GM18507 (cell line): ENCODE measurements around the gene ATL3.
"Not testable (repeated sequence)": the region's sequence is repeated elsewhere in the genome, so short reads cannot be mapped to it uniquely, and the experiment has no call there.

Experiments used
- DNase-seq: peaks from one replicate; pipeline ENCODE4 v3.0.0; 2011; ENCODE audit warnings: low read depth; ENCODE audit not compliant: insufficient read length; ENCODE audit errors: extremely low spot score
- FAIRE-seq: peaks from 2 replicates; lab custom pipeline; 2011; peaks lifted over from hg19 to GRCh38; lab: Jason Lieb, UNC

The ATL3 gene

DNA sequence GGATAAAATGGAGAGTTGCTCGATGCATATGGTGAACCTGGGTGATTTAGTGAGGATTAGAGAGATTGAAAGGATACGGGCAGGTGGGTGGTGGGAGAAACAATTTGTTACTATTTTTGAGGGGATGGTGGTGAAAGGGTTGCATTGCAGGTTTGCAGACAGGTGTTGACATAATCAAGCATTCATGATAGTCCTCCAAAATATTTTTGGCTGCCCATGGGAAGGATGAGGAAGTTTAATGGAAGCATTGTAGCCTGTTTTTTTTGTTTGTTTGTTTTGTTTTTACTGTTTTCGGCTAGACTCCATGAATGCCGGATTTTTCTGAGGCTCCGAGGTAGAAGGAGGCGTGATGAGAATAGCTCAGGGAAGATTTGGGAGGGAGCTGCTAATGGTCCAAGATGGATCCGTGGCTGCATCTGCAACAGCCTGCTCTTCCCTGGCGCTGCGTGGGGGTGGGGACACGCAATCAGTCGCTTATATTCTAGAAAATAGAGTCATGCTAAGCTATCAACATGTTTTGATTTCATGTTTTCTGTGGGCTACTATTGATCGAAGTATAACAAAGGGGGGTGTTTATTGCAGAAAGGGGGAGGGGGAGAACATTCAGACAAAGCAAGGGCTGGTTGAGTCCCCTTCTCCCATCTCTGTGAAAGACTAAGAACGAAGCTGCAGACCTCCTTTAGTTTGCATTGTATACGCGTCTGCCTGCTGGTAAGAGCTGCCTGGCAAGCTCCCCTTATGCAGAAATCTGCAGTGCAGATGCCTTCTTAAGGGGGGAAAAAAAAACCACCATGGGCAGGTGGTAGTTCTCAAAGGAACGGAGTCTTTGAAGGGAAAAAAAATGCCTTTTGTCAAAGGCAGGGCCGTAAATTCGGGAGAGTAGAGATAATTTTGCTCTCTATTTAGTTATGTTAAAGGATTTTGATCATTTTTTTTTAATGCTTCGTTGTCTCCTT is 11.2 kb upstream of the ATL3 start:
- FAIRE-seq (no peak), DNase-seq (no peak)

DNA sequence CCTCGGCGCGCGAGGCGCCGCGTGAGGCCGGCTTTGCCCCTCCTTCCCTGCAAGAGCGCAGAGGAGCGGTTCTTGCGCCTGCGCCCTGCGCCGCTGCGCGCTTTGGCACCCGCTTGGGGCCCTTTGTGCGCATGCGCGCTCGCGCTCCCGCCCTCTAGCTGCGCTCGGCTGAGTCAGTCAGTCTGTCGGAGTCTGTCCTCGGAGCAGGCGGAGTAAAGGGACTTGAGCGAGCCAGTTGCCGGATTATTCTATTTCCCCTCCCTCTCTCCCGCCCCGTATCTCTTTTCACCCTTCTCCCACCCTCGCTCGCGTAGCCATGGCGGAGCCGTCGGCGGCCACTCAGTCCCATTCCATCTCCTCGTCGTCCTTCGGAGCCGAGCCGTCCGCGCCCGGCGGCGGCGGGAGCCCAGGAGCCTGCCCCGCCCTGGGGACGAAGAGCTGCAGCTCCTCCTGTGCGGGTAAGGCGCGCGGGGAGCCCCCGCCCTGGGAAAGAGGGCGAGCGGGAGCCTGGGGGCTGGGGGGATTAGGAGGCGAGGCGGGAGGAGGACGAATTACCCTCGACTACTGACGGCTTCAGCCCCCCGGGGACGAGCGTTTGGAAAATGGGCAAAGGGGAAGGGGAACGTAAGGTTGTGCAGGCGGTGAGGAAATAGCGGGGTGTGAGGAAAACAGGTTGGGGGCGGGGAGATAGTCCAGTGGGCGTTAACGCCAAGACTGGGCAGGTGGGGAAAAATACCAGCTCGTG is 10.3 kb upstream of the ATL3 start, which contains the start of gene RTN3:
Gene RTN3, plus strand, starts transcription at position 180 of the 745 bp plus-strand sequence. Its CDS starts 137 bp downstream, at position 317.
- peak; percentile 97 for FAIRE-seq

DNA sequence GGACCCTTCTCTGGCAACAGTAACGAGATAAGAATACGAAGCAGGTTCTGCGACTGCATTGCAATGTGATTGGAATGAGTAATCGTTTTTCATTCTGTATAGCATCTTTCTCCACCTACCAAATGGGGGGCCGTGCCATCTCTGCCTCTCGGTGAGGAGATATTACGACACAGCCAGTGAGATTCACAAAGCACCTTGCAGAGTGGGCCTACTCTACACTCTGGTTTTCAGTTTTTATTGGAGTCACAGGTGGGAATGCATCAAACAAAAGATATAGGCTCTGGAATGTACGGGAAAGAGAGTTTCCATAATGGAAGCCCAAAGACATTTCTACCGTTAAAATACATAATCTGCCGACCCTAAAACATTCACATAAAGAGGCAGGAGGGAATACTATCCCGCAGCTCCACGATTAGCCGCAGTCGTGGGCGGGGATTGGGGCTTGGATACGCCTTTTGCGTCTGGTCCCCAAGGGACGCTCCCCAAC is 9.7 kb upstream of the ATL3 start:
- no peak for FAIRE-seq
- DNase-seq, result no peak

More for the DNA sequence above, 10.3 kb upstream of the ATL3 start, which contains the start of gene RTN3:
- DNase-seq, result peak; percentile 97

DNA sequence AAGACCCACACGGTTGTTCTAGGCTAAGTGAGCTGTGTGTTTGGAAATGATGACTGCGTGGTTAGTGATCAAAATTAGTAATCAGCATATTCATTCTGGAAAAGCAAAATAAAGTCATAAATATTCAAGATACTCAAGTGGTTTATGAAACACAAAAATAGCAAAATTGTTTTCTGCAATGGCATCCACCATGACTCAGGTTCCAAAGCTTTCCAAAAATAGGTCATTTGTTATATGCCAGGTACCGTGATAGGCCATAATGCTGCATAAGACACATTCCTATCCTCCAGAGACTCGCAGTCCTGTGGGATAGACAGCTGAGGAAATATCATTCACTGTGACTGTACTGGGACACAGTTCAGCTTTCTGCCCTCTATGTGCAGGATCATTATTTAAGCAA is 2.4 kb upstream of the ATL3 start:
- FAIRE-seq (no peak), DNase-seq (no peak)

DNA sequence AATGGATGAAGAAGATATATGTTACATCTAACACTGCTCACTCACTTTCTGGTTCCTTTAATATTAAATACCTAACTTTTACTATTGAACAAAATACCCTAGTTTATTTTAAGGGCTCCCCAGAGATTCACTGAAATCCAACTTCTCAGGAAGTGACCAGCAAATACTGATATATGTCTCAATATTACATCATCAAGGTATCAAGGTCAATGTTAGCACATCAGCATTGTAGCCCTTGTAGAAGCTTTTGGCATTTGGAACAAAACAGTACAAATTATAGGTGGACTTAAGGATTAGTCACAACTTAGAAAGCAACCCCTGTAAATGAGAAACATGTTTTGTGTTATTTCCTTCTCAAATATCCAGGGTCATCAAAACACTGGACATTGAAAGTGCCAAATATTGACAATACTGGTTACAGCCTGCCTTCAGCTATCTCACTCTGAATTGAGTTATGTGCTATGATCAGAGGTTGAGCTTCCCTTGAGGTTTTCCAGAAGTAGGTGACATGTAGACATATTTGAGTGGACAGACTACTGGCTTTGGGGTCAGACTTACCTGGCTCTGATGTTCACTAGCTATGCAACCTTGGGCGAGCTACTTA is 1.9 kb upstream of the ATL3 start:
- FAIRE-seq (no peak), DNase-seq (no peak)

DNA sequence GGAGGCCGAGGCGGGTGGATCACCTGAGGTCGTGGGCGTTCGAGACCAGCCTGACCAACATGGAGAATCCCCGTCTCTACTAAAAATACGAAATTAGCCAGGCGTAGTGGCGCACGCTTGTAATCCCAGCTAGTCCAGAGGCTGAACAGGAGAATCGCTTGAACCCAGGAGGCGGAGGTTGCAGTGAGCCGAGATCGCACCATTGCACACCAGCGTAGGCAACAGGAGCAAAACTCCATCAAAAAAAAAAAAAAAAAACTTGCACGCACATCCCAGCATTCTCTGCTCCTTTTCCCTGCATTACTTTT is 934 bp upstream of the ATL3 start:
- FAIRE-seq, result no peak

DNA sequence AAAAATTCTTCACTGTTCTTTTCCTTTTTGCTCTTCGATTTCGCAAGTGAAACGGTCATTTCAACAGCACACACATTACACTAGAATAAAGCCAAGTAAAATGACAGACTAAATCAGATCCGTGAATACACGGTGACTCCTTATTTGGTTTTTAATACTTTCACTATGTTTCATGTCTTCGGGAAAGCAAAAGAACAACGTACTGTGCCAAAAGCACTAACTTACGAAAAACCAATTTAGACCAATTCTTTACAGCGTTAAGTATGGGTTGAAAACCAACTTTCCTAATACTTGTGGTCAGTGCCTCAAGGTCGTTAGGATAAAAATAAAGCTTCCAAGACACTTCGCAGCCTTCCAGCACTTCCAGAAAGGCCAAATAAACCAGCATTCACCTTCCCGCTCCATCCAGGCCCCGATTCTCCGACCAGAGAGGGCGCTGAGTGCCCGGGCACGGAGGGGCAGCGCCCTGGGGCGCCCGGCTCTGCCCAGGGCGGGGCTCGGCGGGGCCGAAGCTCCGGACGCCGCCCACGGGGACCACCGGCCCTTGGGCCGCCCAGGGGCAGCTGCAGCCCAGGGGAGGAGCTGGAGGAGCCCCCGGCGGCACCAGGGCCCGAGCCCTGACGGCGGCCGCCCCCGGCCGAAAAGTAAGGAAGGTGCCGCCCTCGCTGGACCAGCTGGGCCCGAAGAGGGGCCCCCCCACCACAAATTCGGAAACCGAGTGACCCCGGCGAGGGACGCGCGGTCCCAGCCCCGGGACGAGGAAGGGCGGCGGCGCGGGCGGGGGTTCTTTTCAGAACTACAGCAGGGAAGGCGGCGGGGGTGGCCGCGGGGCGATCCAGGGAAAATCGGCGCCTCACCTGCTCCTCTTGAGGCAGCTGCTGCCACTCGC is 499 bp downstream of the ATL3 start:
- FAIRE-seq, result no peak
- DNase-seq, result no peak

More for the DNA sequence above, 934 bp upstream of the ATL3 start:
- no peak for DNase-seq

DNA sequence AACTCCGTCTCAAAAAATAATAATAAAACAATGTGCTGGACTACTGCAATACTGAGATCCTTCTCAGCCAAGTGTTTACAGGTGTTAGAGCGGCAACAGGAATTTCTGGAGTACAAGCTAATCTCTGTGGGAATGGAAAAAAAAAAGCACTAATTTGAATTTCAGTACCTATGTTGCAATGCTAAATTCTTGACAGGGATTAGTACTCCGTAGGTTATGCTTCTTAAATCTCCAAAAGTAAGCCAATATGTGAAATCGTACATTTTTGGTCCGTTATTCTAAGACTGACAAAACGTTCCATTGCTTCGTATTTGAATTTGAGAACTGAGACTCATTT is 1.1 kb downstream of the ATL3 start:
- FAIRE-seq, result no peak
- no peak for DNase-seq

DNA sequence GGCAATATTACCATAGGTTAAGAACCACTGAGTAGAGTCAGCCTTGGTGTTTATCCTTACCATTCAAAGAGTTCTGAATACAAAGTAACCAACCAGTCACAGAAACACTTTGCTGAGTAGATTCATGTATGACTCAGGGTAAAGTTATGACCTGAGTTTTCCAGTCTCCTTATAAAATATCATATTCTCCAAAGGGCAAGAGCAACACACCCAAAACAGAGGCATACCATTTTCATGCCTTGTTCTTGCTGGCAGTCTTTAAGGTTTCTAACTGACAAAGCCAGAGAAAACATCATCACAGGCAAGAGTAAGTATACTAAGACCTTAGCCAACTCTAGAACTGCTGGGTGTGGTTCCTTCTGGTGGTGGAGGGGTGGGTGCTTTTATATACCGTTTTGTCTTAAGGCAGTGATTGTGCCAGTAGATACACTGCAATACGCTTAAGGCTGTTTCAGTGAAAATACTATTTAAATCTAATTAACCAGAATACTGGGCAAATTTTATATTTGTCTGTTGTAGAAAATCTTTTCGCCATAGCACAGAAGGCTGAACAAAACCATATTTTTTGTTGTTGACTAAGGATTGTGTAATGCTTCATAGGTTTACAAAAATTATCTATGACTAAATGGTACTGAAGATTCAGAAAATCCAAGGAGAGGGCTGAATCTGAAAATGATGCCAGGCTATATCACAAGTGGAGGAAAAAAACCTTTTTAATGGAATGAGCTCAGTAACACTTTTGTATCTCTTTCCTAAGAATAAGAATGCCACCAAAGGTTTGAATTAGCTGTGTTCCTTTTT is 3.0 kb downstream of the ATL3 start:
- no peak for DNase-seq
- FAIRE-seq, result no peak

DNA sequence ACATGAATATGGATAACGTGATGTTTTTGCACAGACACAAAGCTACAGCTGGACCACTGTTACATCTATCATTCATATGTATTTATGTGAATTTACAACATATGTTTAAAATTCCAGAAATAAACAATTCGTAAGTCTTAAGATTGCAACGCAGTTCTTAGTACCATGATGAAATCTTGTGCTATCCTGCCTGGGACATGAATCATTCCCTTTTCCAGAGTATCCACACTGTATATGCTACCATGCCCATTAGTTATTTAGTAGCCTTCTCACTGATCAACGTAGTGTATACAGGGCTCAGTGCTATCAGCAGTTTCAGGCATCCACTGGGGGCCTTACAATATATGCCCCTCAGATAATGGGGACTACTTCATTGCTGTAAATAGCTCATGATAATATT is 4.3 kb downstream of the ATL3 start:
- FAIRE-seq, result no peak
- DNase-seq, result no peak

DNA sequence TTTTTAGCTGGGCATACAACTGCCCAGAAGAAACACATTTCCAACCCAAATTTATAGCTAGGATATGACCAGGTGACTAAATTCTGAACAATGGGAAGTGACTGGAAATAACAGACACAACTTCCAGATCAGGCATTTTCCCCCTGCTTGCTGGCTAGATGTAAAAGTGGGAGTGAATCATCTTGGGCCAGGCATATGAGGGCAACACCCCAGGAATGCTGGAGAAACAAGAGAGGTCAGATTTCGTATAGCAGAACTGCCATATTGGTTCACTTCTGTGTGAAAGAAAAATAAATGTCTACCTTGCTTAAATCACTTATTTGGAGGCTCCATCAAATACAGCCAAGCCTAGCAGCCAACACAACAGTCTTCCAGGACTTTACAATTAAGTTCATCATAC is 7.4 kb downstream of the ATL3 start:
- FAIRE-seq (no peak), DNase-seq (no peak)

DNA sequence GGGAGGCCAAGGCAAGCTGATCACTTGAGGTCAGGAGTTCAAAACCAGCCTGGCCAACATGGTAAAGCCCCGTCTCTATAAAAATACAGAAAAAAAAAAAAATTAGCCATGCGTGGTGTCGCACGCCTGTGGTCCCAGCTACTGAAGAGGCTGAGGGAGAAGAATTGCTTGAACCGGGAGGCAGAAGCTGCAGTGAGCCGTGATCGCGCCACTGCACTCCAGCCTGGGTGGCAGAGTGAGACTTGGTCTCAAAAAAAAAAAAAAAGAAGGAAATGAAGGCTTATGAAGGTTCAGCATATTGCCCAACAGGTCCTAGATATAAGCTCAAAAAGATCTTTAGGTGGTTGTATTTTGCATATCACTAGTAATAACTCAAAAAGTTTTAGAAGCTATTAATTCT is 10.2 kb downstream of the ATL3 start:
- FAIRE-seq, result no peak
- no peak for DNase-seq

DNA sequence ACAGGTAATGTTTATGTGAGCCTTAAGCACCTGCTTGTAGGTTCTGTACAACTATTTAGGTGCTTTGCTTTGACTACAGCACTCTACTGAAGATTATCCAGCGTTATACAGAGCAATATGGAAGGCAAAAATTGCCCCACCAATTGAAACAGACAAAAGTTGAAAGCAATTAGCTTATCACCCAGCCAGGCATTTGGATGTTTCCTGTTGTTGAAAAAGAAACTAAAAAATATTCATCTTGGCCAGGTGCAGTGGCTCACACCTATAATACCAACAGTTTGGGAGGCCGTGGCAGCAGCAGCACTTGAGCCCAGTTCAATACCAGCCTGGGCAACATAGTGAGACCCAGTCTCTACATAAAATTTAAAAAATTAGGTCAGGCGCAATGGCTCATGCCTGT is 18.5 kb downstream of the ATL3 start:
- no peak for DNase-seq
- no peak for FAIRE-seq

DNA sequence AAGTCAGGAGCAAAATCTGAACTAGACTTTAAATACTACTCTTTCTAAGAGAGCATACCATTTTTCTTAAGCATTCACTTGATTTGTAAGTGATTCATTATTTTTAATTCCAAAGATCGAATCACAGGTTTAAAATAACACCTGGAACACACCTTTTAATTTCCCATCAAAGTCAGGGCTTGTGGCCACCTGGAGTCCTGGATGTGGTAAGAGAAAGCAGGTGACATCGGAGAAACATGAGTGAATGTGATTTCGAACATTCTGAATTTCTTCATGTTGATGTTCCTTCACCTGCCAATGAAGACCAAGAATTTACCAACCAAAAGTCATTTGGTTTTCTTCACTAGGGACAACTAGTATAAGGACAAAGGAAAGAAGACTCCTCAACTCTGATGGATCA is 28.0 kb downstream of the ATL3 start:
- DNase-seq (no peak), FAIRE-seq (no peak)

DNA sequence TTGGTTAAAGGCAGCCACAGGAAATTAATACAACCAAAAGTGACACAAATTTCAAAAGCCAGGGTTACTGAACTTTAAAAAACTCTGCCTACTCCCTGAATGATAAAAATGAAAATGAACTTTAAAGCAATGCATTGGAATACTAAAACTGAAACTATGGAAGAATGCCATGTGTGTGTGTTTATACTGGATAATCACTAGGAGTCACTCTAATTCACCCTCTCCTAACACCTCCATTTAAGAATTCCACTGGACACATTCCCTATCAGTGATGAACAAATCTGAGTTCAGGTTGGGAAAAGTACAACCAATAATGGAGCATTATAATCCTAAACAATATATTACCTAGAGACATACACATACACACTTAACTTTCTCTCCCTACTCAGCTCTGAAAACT is 29.4 kb downstream of the ATL3 start:
- no peak for FAIRE-seq
- no peak for DNase-seq

DNA sequence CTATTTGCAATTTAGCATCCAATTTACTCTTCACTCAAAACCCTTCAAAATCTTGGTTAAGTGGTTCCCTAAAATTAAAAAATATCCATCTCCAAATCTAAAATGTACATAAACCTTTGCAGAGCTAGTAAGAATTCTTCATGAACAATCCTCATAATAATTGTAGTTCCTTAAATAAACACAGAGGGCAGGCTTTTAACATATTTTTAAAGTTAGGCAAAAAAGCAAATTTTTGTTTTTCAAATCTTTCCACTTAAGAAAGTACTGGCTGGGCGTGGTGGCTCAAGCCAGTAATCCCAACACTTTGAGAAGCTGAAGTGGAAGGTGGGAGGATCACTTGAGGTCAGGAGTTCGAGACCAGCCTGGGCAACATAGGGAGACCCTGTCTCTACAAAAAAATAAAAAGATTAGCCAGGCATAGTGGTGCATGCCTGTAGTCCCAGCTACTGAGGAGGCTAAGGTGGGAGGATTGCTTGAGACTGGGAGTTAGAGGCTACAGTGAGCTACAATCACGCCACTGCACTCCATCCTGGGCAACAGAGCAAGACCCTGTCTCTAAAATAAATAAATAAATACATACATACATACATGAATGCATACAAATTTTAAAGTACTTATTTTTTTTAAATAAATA is 31.9 kb downstream of the ATL3 start:
- FAIRE-seq (no peak), DNase-seq (no peak)

DNA sequence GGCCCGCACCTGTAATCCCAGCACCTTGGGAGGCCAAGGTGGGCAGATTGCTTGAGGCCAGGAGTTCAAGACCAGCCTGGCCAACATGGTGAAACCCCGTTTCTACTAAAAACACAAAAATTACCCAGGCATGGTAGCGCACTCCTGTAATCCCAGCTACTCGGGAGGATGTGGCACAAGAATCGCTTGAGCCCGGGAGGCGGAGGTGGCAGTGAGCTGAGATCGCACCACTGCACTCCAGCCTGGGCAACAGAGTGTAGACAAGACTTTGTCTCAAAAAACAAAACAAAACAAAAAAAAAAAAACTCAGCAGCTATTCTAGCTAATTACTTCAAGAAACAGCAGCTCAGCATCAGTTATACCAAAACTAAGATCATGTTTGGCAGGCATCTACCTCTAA is 32.7 kb downstream of the ATL3 start:
- not testable (repeated sequence) for FAIRE-seq, DNase-seq

DNA sequence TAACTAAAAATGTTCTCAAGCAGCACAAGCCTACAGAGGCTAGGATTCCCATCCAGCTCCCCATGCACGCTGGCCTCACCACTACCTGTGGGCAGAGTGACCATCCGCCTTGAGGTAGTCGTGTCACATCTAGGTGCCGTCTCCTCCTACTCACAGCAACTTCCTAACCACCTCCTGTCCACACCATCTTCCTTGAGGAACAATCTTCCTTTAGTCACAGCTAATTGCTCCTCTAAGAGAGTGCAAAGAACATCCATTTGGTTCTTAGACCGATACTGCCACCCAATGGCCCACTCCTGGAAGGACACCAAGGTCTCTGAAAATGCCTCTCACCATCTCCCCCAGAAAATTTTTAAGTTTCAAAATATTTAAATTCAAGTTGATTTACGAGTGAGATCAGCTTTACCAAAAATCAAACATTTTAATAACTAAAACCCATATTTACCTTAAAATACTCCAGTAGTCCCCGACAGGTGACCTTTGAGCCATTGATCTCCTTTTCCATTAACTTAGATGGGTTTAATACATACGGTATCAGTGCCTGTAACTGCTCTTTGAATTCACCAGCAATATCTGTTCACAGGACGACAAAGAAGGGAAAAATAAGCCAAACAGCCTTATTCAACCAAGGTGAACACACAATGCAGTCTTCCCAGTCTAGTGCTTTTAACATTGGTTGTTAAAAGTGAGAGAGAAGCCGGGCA is 35.3 kb downstream of the ATL3 start:
- FAIRE-seq, result peak; percentile 67
- DNase-seq, result peak; percentile 48
